ENCODE data around the gene FAM72B.
"Not testable (repeated sequence)": the region's sequence is repeated elsewhere in the genome, so short reads cannot be mapped to it uniquely, and the experiment has no call there.

DNA sequence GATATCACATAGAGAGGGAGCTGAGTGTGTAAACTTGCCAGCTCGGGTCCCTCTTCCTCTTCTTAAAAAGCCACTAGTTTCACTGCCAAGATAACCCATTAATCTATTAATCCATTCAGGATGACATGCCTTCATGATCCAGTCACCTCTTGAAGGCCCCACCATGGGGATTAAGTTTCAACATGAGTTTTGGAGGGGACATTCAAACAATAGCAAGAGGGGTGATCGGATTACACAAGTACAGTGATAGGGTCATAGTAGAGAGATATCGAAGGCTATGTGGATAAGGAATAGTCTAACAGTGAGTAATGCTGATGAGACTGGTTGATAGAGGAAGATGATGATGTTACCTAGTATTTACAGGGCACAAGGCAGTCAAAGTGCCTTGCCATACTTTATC lies 18.8 kb upstream of the FAM72B start:
- TF ChIP-seq, protein P1, sequence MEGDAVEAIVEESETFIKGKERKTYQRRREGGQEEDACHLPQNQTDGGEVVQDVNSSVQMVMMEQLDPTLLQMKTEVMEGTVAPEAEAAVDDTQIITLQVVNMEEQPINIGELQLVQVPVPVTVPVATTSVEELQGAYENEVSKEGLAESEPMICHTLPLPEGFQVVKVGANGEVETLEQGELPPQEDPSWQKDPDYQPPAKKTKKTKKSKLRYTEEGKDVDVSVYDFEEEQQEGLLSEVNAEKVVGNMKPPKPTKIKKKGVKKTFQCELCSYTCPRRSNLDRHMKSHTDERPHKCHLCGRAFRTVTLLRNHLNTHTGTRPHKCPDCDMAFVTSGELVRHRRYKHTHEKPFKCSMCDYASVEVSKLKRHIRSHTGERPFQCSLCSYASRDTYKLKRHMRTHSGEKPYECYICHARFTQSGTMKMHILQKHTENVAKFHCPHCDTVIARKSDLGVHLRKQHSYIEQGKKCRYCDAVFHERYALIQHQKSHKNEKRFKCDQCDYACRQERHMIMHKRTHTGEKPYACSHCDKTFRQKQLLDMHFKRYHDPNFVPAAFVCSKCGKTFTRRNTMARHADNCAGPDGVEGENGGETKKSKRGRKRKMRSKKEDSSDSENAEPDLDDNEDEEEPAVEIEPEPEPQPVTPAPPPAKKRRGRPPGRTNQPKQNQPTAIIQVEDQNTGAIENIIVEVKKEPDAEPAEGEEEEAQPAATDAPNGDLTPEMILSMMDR (IDR thresholded peaks at IDR 0.05; ENCODE audit: insufficient read depth, low read length, poor library complexity, severe bottlenecking), result not testable (repeated sequence)
- not testable (repeated sequence) for TF ChIP-seq EZH2phosphoT487 (conservative IDR thresholded peaks at IDR 0.05; ENCODE audit: low read length)
